HG02840 (cell line): ENCODE results near the gene ANKRD13A.
"Not testable (repeated sequence)": the region's sequence is repeated elsewhere in the genome, so short reads cannot be mapped to it uniquely, and the experiment has no call there.

Experiments used
- ATAC-seq: cut with Tn5 transposase; IDR thresholded peaks from one replicate; pipeline ENCODE4 v1.9.1; 2021; ENCODE audit warnings: mild to moderate bottlenecking, moderate library complexity, moderate number of reproducible peaks; ENCODE audit not compliant: unreplicated experiment, low FRiP score

The ANKRD13A gene

DNA sequence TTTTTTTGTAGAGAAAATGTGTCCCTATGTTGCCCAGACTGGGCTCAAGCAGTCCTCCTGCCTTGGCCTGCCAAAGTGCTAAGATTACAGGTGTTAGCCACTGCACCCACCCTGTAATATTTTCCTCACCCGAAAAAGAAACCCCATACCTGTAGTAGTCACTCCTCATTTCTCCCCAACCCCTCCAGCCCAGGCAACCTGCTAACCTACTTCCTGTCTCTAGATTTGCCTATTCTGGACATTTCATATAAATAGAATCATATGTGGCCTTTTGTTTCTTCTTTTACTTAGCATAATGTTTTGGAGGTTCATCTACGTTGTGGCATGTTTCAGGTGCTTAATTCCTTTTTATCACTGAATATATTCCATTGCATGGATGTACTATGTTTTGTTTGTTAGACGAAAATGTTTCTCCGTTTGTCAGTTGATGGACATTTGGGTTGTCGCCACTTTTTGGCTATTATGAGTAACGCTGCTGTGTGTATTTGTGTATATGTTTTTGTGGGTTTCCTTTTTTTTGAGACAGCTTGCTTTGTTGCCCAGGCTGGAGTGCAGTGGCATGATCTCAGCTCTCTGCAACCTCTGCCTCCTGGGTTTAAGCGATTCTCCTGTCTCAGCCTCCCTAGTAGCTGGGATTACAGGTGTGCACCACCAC, 6.2 kb downstream of the ANKRD13A start:
- ATAC-seq = no peak

DNA sequence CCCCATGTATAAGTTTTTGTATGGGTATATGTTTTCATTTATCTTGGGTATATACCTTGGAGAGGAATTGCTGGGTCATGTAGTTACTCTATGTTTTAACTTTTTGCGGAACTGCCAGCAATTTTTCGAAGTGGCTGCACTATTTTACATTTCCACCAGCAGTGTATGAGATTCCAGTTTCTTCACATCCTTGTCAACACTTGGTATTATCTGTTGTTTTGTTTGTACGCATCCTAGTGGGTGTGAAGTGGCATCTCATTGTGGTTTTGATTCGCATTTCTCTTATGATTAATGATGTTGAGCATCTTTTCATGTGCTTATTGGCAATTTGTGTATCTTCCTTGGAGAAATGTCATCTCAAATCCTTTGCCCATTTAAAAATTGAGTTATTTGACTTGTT, 6.9 kb downstream of the ANKRD13A start:
- no peak for ATAC-seq

DNA sequence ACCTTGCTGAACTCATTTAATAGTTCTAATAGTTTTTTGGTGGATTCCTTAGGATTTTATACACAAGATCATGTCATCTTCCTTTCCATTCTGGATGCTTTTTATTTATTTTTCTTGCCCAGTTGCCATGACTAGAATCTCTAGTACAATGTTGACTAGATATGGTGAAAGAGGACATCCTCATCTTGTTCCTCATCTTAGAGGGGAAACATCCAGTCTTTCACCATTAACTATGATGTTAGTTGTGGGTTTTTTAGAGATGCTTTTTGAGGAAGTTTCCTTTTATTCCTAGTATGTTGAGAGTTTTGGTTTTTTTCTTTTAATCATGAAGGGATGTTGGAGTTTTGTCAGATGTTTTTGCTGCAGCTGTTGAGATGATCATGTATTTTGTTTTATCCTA, 8.7 kb downstream of the ANKRD13A start:
- no peak for ATAC-seq

DNA sequence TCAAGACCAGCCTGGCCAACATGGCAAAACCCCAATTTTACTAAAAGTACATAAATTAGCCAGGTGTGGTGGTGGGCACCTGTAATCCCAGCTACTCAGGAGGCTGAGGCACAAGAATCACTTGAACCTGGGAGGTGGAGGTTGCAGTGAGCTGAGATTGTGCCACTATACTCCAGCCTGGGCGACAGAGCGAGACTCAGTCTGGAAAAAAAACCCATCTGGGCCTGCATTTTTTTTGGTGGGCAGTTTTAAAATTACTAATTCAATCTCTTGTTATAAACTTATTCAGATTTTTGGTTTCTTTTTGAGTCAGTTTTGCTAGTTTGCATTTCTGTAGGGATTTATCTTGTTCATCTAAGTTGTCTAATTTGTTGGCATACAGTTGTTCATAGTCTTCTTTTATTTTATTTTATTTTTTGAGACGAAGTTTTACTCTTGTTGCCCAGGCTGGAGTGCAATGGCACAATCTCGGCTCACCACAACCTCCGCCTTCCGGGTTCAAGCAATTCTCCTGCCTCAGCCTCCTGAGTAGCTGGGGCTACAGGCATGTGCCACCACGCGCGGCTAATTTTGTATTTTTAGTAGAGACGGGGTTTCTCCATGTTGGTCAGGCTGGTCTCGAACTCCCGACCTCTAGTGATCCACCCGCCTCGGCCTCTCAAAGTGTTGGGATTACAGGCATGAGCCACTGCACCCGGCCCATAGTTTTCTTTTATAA, 9.6 kb downstream of the ANKRD13A start:
- ATAC-seq = not testable (repeated sequence)

DNA sequence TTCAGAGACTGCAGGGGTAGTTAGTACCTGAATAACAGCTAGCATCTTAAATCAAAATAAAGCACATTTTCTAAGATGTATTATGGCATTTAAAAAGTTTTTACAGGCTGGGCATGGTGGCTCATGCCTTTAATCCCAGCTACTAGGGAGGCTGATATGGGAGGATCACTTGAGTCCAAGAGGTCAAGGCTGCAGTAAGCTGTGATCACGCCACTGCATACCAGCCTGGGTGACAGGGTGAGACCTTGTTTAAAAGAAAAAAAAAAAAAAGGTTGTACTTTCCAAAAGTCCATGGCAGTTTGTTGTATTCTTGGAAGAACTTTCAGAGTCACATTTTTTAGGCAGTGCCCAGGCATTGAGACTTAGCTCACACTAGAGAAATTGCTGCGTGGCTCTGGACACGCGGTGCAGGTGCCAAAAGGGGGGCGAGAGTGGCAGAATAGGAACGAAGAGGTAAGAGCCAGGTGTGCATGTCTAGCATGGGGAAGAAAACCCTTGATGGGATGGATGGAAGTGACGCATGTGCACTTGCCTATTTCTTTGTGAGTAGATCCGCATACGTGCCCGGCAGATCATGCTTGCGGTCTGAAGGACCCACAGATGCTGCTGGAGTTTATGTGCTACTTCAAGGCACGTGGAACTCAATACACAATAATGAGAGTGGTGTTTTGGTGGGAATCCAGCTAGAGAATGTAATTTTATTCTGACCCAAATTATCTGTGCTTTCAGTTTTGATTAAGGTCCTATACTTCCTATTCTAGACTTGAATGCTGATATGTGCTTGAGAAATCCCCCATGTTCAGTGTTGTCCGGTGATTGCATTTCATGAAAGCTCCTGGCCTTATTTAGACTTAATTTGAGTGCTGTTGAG, 11.9 kb downstream of the ANKRD13A start:
- ATAC-seq = no peak

DNA sequence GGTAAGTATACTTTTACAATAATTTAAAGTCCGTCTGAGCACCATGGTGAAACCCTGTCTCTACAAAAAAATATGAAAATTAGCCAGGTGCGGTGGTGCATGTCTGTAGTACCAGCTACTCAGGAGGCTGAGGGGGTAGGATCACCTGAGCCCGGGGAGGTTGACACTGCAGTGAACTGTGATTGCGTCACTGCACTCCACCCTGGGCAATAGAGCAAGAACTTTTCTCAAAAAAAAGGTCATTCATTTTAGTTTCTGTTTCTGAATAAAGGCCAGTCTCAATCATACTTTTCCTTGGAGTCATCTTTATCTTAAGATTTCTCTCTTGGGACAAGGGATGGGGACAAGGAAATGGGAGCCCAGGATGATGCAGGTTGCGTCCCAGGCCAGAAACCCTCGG, 12.9 kb downstream of the ANKRD13A start:
- no peak for ATAC-seq

DNA sequence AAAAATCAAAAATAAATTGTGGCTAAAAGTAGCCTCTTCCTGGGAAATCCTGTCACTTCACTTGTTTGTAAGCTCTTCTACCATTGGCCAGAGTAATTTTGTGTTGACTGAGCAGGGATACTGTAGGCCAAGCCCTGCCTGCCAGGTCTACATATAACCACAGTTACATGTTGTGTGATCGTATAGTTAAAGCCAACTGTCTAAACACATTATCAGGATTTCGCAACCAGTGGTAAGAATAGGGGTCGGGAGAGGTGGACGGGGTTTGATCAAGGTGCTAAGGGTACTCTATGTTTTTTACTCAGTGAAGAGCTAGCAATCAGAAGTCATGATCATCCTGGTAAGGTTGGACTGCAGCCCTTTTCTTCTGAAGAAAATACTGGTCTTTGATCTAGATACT, 13.4 kb downstream of the ANKRD13A start:
- no peak for ATAC-seq

DNA sequence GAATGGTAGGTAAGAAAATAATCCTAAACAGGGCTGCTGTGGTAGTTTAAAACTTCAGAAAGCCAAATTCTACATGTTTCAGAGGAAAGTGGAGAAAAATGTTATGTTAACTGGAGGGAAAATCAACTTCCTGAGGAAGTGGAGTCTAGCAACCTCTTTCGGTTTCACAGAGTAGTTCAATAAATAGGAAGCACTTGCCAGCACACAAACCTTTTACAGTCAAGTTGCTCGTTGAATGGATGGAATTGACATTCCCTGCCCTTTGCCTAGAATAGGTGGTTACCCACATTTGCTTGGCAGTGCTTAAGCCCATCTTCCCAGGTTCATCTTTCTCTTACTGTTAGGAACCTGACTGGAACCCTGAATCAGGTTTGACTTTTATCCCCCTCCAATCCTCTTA, 15.9 kb downstream of the ANKRD13A start:
- ATAC-seq = no peak

DNA sequence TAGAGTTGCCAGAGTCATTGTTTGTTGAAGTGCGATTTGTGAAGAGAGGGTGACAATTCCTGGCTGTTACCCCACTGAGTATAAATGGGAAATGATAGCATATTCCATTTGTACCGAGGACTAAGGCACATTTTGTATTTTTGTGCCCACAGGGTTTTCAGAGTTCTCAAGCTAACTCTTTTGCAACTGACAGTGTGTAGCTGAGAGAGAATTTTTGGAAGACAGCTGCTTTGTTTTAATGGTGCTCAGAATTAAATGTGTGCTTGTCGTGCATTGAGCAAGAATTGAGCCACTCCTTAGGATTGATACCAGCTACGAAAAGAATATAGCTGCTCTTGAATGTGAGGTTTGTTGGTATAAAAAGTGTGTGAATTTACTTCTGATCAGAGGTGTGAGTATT, 21.7 kb downstream of the ANKRD13A start:
- no peak for ATAC-seq

DNA sequence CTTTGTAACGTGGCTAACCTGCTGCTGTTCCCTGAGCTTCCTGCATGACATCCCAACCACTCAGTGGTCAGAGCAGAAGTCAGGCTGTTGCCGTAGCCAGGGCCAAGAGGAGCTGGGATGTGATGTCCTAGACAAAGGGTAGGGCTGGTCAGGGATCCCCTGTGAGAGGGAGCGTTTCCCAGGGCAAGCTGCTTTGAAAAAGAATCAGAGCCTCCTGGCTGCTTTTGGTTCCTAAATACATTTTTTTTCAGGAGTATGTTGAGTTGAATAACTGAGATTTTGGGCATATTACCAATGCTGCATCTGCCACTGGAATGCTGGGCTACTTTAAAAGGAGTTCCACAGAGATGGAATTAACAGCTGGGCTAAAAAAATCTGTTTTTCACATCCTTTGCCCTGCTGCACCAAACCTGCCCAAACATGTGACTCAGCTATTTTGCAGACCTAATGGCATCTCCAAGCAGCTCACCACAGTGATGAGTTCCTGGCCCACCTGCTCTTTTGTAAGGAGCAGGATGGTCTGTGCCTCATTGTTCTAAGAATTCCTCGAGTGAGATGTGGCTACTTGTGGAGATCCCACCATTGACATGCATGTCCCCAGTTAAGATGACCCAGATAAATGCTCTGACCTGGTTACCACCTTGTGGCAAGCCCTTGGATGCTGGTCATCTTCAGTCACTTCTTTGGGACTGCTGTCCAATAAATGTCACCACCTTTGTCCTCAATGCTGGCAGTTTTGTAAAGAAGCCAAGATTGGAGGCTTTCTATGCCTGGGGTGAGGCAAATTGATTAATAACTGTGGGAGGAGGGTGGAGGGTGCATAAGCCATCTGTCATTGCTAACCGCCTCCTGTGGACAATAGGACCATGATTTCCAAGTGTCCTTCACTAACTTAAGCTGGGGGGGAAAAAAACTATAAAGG, 24.1 kb downstream of the ANKRD13A start:
- no peak for ATAC-seq

DNA sequence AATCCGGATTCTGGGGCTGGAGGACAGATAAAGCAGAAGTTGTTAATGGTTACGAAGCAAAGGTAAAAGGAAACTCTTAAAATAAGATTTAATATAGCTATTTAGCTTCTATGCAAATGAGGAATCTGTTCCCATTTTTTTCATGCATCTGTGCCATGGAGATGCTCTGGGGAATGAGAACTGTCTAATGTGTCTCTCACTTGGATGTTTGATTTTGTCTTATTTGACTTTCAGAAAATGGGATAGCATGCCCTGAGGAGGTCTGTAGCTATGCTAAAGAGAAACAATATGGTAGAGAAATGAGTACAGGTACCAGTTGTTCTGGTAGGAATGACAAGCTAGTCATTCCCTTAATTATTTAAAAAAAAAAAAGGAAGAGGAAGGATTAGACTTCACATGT, 24.8 kb downstream of the ANKRD13A start:
- no peak for ATAC-seq

DNA sequence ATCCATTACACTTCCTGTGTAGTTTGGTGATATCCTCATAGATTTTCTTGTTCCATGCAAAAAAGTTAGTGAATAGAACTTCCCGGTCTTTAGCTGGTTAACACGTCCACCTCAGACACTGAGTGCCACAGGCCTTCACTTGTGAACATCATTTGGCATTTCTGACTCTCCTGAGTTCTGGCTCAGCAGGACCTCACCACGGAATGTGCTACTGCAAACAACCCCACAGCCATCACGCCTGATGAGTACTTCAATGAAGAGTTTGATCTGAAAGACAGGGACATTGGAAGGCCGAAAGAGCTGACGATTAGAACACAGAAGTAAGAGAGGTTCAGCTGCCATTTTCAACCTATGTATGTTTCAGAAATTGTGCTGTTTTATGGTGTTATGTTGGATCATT, 29.1 kb downstream of the ANKRD13A start:
- ATAC-seq = no peak

DNA sequence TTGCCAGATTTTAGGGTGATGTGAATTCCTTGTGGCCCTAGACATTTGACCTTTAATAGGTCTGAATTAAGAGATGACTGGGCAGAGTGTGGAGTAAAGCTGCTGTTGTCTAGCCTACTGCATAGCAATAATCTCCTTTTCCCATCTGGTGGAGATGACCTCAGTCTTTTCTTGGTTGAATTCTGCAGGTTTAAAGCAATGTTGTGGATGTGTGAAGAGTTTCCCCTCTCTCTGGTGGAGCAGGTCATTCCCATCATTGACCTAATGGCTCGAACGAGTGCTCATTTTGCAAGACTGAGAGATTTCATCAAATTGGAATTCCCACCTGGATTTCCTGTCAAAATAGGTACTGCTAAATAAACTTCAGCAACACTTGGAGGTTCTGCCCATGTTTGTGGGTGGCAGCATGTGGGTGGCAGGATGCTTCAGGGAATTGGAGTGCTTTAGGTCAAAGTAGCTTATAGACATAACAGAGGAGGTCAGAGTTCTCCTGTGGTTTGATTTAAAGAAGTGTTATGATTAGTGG, 30.1 kb downstream of the ANKRD13A start:
- ATAC-seq = no peak

DNA sequence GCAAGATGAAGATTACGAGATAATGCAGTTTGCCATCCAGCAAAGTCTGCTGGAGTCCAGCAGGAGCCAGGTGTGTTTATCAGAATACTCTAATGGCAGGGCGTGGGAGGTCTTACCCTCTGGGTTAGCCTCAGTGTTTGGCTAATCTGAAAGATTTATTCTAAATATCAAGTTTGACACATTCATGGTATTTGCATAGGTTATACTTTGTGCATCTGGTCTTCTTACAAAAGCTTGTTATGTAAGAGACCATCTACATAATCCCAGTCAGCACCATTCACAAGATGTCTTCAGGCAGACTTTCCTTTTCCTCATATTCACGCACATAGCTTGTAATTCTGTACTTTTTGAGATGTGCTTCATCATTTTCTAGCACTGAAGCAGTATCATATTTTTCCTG, 34.7 kb downstream of the ANKRD13A start:
- no peak for ATAC-seq

DNA sequence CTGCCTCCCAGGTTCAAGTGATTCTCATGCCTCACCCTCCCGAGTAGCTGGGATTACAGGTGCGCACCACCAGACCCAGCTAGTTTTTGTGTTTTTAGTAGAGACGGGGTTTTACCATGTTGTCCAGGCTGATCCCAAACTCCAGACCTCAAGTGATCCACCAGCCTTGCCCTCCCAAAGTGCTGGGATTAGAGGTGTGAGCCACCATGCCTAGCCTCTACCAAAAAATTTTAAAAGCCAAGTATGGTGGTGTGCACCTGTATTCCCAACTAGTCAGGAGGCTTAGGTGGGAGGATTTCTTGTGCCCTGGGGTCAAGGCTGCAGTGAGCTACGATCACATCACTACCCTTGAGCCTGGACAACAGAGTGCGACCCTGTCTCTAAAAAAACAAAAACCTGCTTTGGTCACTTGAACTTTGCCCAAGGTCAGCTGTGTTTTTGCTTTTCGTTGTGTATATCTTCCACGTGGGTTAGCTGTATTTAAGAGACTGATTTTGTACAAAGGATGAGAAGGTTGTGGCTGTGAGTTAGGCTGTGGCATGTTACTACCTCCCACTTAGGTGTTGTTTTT, 36.4 kb downstream of the ANKRD13A start:
- ATAC-seq = no peak

DNA sequence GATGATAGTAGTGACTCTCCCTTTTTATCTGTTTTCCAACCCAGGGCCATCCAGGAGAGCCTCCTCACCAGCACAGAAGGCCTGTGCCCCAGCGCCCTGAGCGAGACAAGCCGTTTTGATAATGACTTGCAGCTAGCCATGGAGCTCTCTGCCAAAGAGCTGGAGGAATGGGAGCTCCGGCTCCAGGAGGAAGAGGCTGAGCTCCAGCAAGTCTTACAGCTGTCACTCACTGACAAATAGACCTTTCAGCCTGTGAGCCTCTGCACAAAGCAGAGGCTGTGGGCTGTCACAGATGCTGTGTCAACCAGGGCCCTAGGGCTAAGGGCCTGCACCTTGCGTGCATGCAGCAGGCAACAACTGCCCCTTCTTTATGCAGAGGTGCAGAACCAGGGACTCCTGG, 38.1 kb downstream of the ANKRD13A start:
- ATAC-seq = no peak

DNA sequence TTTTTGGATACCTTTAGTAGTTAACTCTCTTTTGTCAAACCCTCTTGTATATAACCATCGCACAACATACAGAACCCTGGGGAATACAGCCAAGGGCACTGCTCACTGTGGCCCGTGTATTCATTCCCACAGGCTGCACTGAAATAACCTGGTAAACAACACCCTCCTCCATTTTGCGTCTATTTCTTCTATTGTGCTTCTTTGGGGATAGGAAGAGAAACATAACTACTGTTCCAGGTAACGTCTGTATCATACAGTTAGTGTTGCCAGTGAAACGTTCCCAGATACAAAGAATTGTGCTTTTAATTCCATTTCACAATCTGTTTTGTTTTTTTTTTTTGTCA, 39.5 kb downstream of the ANKRD13A start:
- ATAC-seq = no peak

DNA sequence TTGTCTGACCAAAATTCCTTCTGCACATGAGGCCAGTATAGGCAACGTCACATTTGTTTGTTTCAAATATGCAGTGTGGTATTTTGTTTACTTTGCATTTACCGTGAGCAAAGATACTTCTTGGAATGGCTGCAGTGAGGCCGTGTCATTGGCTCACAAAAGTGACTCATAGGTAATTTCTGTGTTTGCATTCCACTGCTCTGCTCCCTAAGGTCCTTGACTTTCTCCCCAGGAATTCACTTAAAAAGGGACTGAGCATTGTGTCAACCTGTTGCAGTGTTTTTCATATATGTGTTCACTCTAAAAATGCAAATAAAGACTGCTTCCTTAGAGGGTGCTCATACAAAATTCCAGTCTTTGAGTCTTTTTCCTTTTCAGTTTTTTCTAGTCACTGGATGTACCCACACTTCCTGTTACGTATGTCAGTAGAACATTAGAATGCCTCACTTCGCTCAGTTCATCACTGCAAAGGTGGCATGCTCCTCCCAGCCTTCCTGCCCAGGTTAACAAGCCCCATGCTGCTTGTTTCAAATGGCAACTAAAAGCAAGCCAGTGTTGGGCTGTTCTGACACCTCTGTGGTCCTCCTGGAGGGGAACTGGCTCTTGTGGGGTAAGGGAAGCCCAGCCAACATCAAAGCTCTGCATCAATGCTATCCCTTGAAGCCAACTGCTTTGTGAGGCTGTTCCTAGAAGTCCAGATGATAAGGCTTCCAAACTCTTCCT, 40.0 kb downstream of the ANKRD13A start:
- no peak for ATAC-seq

DNA sequence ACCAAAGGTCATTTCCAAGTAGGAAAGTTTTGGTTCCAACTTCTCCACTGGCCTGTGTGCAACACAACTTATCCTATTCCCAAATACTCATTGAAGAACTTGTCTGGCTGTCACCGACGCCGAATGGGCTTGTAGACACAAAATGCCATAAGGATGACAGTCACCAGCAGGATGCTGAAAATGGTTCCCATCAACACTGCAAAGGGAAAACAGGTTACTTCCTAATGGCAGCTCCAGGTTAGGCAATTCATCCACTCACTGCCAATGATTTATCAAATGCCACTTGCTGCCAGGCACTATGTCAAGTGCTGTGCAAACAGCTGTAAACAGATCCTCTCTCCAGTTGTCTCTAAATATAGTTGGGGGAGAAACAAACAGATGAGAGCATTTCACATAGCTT, 43.0 kb downstream of the ANKRD13A start:
- no peak for ATAC-seq
